Measurements from ENCODE around the gene MPI.

DNA sequence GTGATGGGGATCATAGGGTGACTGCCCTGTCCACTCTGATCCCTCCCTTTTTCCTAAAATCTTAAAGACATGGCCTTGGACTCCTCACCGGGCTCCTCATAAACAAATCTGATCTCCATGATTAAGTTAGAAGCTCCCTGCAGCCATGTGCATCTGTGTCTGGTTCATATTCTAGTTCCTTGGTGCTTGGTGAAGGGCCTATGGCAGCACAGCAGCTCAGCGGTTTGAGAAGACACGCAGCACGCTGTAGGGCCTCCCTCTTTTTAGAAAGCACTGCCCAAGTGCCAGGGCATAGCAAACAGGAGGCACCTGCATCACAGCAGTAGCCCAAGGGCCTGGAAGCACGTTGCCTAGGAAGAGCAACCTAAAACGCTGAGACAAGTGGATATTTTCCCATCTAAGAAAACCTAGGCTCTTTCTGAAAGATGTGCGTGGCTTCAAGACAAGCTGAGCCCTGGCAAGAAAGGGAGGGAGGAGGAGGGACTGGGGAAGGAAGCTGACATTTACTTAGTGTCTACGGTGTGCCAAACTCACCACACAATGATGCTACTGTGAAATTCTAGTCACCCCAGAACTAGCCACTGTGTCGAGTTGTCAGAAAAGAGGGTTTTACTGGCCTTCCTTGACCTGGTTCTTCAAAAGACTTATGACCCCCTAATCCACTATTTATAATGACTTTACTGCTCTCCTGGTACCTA, 32.0 kb upstream of the MPI start:
- TF ChIP-seq CHD2 (IDR thresholded peaks at IDR 0.05; ENCODE audit: low read length, partially characterized antibody) (no peak), RAD21 (IDR thresholded peaks at IDR 0.05; ENCODE audit: low read length) (no peak), GABPA (IDR thresholded peaks at IDR 0.05; ENCODE audit: low read depth) (no peak), FOSL2 (IDR thresholded peaks at IDR 0.05; ENCODE audit: borderline replicate concordance, low read depth) (no peak), FOXM1 (IDR thresholded peaks at IDR 0.05; ENCODE audit: low read depth) (no peak), RCOR1 (IDR thresholded peaks at IDR 0.05; ENCODE audit: low read length) (no peak), TCF12 (IDR thresholded peaks at IDR 0.05) (no peak), RFX5 (IDR thresholded peaks at IDR 0.05; ENCODE audit: low read length) (no peak), MXI1 (IDR thresholded peaks at IDR 0.05; ENCODE audit: low read depth, low read length) (no peak), RXRA (IDR thresholded peaks at IDR 0.05; ENCODE audit: borderline replicate concordance, low read depth) (no peak)
- TF ChIP-seq, protein P1, sequence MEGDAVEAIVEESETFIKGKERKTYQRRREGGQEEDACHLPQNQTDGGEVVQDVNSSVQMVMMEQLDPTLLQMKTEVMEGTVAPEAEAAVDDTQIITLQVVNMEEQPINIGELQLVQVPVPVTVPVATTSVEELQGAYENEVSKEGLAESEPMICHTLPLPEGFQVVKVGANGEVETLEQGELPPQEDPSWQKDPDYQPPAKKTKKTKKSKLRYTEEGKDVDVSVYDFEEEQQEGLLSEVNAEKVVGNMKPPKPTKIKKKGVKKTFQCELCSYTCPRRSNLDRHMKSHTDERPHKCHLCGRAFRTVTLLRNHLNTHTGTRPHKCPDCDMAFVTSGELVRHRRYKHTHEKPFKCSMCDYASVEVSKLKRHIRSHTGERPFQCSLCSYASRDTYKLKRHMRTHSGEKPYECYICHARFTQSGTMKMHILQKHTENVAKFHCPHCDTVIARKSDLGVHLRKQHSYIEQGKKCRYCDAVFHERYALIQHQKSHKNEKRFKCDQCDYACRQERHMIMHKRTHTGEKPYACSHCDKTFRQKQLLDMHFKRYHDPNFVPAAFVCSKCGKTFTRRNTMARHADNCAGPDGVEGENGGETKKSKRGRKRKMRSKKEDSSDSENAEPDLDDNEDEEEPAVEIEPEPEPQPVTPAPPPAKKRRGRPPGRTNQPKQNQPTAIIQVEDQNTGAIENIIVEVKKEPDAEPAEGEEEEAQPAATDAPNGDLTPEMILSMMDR (IDR thresholded peaks at IDR 0.05) = no peak
- TF ChIP-seq, protein P2, sequence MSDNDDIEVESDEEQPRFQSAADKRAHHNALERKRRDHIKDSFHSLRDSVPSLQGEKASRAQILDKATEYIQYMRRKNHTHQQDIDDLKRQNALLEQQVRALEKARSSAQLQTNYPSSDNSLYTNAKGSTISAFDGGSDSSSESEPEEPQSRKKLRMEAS (IDR thresholded peaks at IDR 0.05; ENCODE audit: low read depth) = no peak
- TF ChIP-seq, protein P3, sequence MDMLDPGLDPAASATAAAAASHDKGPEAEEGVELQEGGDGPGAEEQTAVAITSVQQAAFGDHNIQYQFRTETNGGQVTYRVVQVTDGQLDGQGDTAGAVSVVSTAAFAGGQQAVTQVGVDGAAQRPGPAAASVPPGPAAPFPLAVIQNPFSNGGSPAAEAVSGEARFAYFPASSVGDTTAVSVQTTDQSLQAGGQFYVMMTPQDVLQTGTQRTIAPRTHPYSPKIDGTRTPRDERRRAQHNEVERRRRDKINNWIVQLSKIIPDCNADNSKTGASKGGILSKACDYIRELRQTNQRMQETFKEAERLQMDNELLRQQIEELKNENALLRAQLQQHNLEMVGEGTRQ (IDR thresholded peaks at IDR 0.05; ENCODE audit: borderline replicate concordance, low read depth, low read length) = no peak

Measured in SK-N-SH (cell line).